GM08714 (cell line): ENCODE measurements around the gene ZCCHC9.

Source experiments
- H3K4me3 ChIP-seq: fragments of 200-500 bp; sonication (Bioruptor generic); 2 replicates; pipeline ENCODE4 v1.5.1; 2014; ENCODE audit warnings: mild to moderate bottlenecking, low read length, inconsistent platforms
- ZNF274 ChIP-seq: IDR thresholded peaks from 2 replicates; pipeline ENCODE4 v1.6.1; 2012; ENCODE audit warnings: mild to moderate bottlenecking, low read depth, low read length

The ZCCHC9 gene

GRCh38 chr5:81360640-81361039, 59.3 kb downstream of the ZCCHC9 start:
- no peak for TF ChIP-seq ZNF274
- H3K4me3 ChIP-seq = no peak overlapping the region

GRCh38 chr5:81361600-81361999, 60.2 kb downstream of the ZCCHC9 start:
- no peak overlapping the region for H3K4me3 ChIP-seq
- TF ChIP-seq ZNF274 = no peak
